Kidney capillary endothelial cell (primary cell): ENCODE data around the gene LYPD5.
"Not testable (repeated sequence)": the region's sequence is repeated elsewhere in the genome, so short reads cannot be mapped to it uniquely, and the experiment has no call there.

Experiments used
- DNase-seq: peaks from one replicate; pipeline ENCODE4 v3.0.0-alpha.2; 2018; ENCODE audit warnings: low spot score

LYPD5 gene

DNA sequence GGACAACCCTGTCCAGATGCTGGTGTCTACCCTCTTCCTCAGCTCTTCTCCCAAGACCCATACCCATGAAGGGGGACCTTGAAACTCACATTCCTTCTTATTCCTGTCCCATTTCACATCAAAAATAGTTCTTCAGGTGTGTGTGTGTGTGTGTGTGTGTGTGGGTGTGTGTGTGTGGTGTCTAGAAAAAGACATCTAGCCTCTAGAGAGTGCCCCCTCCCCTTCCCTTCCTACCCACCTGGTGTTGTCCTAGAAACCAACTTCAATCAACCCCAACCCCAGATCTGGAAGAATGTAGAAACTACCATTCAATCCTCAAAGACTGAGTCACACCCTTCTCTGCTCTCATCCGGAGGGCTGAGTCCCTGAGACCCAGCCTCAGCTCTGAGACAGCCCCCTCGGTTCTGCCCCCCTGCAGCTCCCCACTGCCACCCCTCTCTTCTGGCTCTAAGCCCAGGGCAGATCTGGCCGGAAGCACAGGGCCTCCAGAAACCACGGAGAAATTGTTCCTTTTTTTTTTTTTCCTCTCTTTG, 25.0 kb downstream of the LYPD5 start:
- DNase-seq, result no peak

DNA sequence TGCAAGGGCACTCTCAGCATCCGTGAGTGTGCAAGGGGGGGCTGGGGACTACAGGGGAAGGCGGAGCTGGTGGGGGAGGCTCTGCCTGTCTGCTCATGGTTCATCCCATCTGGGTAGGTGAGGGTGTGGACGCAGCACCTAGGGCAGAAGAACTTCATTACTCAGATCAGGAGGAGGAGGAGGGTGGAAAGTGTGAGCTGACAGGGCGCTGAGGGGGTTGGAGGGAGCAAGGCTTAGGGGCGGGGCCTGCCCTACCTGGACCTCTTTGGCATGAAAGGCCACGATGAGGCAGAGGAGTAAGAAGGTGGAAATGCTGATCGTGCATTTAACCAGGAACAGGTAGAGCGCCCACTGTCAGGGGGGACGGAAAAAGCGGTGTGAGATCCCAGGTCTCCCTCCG, 26.0 kb downstream of the LYPD5 start:
- no peak for DNase-seq

DNA sequence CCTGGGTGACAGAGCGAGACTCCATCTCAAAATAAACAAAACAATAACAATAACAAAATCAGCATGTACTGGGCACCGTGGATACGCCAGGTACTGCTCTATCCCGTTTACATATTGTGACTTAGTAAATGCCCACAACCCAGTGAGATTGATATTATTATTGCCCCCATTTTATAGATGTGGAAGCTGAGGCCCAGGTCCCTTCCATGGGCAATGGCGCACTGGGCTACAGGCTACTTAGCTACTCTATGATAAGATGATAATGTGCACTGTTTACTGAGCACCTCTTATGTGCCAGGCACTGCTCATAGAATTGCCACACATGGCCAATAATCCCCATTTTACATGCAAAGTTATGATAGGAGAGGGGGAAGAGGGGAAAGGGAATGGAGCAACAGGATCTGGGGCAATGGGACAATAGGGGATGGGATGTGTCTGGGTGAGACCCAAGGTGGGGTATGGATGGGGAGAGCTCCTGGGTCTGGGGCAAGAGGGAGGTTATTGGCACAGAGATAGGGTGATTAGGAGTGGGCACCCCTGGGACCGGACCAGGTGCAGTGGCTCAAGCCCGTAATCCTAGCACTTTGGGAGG, 26.9 kb downstream of the LYPD5 start:
- no peak for DNase-seq

DNA sequence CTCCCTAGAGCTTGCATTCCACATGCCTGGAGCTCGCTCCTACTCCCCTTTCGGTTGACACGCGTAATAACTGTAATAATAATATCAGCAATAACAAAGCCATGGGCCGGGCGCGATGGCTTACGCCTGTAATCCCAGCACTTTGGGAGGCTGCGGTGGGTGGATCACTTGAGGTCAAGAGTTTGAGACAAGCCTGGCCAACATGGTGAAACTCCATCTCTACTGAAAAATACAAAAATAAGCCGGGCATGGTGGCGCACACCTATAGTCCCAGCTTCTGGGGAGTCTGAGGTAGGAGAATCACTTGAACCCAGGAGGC, 27.3 kb downstream of the LYPD5 start:
- DNase-seq, result not testable (repeated sequence)

DNA sequence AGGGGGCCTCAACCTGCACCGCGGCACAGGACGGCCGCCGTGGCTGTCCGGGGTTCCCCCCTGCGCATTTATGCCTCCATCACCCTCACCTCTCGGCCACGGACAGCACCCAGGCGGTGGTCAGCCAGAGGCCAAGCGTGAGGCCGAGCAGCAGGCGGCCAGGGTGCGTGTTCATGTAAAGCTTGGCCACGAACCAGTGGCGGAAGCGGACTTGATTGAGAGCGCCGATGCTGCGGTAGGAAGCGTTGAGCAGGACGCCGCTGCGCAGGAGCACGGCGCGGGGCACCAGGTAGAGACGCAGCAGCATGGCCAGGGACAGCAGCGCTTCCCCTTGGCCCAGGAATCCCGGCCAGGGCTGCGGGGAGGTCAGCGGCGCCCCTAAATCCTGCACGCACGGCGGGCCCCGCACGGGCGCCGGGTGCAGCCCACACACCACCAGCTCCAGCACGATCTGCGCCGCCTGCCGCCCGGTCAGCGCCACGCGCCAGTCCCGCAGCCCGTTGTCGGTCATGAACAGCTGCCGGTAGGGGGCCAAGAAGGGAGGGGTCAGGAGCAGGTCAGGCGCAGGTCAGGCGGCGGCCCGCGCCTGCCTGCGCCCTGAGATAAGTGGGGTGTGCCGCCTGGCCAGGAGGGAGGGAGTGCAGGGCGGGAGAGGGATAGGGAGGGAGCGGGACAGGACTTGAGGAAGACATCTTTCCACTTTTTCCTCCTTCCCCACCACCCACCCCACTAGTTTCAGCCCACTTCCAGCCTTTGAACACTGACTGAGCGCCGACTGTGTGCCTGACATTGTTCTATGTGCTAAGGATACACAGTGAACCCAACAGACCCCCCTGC, 27.9 kb downstream of the LYPD5 start:
- peak; percentile 59 for DNase-seq

DNA sequence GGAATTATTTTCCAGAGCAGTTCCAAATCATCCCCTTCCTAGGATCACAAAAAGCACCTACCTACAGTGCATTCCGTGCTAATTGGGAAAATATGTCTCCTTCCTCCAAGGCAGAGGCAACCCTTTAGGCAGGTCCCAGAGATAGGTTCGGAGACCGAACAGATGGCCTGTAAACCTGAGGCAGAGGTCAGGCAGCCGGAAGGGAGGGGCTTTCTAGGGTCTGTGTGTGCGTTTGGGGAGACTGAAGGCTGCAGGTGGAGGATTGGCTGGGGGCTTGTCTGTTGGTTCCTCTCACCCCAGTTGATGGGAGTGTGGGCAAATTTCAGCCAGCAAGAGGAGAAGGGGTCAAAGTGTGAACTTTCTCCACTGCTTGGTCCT, 28.5 kb downstream of the LYPD5 start:
- DNase-seq, result no peak

DNA sequence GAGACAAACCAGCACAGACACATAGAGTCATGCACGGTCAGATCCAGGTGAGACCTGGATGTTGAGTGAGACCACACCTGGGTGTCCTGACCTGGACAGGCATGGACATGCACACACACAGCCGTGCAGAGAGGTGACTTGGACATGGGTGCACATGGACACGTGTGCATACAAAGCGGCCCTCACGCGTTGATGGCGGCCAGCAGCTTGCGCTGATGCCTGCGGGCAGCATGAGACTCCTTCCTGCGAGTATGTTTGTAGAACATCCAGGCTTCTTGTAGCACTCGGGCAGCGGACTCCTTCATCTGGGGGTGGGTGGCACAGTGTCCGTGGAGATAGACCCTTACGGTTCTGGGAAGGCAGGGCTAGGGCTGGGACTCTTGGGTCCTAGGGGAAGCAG, 33.0 kb downstream of the LYPD5 start:
- DNase-seq, result no peak

DNA sequence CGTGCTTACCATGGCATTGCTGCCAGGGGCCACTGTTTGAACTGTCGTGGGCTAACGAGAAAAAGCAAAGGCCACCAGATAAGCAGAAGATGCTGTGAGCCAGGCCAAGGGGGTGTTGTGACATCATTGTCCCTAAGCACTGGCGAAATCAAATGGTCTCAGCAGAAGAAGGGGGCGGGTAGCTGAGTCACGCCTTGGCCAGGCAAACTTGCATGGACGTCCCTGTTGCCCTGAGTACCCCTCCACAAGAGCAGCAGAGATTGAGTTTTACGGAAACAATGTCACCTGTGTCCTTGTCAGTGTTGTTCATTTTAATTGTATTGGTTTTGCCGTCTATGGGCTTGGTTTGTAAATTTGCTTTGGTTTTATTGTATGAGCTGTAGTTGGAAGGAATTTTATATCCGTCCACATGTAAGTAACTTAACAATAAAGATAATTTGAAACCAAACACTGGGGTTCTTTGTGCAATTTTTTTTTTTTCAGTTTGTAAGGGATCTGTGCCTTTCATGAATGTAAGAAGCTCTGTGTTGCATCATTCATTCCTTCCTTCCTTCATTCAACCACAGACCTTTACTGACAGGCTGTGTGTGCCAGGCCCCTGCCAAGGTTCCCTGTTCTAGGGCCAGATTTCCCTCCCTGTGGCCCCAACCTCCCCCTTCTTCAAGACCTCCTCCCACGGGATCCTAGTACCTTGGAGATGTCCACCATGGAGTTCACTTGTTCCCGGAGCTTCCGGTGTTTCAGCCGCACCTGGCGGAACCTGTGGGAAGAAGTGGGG, 33.8 kb downstream of the LYPD5 start:
- no peak for DNase-seq

DNA sequence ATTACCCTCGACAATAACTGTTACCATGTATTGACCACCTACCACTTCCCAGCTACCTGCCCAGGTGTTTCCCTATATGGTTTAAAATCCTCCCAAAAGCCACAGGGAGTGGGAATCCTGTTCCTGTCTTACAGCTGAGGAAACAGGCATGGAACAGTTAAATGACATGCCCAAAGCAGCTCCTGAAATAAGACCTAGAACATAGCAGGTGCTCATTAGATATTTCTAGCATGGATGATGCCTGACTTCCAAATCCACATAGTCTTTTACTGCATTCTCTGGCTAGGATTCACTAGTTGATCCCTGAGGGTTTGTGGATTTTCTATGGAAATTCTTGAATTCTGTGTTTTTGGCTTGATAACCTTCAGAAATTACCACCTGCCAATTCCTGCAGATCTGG, 34.4 kb downstream of the LYPD5 start:
- no peak for DNase-seq

DNA sequence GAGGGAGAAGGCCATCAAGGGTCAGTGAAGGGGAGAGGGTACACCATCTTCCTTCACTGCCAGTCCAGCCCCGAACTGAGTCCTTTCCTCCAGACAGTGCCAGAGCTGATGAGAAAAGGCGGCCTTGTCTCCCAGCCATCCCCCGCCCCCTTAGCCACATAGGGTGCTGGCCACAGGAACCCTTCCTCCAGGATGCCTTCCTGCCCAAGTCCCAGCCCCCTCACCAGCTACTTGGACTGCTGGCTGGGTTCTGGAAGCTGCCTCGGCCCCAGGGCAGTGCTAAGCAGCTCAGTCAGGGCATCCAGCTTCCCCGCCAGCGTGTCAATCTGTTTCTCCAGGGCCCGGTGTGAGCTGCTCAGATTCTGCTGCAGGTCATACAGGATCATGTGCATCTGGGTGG, 34.9 kb downstream of the LYPD5 start:
- DNase-seq, result no peak

DNA sequence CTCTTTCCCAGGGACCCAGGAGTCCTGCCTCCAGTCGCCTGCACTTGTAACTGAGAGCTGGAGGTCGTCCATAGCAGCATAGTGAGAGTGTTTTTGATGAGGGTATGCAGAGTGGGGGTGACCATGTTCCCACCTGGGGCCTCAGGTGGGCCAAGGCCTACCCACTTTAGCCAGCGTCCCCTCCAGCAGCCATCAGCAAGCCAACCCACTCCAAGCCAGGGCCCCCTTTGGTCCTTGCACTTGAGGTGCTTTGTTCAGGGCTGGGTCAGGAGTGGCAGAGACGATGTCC, 35.5 kb downstream of the LYPD5 start:
- no peak for DNase-seq

DNA sequence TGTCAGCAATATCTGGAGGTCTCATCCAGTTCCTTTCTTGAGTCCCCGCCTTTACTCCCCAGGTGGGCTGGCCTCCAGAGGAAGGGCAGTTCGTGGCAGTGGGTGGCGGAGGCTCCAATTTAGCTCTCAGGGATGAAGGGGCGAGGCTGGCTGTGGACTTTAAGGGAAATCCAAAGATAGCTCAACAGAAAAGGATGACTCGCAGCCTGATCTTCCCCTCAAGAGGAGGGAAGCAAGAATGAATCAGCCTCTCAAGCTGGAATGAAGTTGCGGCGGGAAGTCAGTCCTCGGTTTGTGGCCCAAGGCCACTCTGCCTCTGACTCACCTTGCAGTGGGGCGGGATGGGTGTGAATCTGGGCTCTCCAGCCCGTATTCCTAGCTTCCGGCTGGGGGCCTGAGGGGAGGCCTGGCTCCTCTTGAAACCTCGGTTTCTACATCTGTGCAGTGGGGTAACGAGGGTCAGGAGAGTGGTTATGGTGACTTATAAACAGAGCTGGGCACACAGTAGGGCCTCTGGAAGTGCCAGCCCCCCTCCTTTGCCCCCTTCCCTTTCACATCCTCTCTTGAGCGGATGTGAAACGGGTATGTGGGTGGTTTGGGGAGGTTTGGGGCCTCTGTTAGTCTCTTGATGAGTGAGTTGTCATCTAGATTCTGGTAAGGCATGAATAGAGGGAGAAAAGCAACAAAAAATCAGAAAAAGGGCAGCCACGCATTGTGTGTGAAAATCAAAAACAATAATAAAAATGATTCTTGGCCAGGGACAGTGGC, 37.0 kb downstream of the LYPD5 start:
- peak; percentile 96 for DNase-seq

DNA sequence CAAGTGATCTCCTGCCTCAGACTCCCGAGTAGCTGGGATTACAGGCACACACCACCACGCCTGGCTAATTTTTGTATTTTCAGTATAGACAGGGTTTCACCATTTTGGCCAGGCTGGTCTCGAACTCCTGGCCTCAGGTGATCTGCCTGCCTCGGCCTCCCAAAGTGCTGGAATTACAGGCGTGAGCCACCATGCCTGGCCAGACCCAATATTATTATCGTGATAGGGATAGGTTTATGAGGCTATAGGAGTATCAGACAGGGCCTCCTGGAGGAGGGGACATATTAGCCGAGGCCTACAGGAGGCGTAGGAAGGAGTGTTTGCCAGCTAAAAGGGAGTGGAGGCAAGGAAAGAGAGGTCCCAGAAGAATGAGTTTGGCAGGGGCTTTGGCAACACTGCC, 37.6 kb downstream of the LYPD5 start:
- not testable (repeated sequence) for DNase-seq

DNA sequence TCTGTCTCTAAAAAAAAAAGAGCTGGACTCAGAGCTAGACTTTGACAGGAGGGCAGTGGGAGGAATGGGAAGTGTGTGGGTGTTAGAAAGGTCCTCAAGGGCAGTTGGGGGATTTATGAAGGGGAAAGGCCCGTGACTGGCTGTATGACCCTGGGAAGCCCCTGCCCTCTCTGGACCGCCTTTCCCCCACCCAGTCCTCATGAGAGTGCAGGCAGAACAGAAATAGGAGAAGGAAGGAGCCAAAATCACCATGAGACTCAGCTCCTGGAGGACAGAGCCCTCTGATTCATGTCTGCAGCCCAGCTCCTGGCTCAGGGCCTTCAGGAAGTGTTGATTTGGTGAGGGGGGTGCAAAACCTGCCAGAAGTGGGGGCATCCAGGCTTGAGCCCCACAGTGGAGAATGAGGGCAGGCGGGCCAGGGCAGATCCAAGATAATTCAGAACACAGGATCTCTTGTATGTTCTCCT, 38.7 kb downstream of the LYPD5 start:
- no peak for DNase-seq

DNA sequence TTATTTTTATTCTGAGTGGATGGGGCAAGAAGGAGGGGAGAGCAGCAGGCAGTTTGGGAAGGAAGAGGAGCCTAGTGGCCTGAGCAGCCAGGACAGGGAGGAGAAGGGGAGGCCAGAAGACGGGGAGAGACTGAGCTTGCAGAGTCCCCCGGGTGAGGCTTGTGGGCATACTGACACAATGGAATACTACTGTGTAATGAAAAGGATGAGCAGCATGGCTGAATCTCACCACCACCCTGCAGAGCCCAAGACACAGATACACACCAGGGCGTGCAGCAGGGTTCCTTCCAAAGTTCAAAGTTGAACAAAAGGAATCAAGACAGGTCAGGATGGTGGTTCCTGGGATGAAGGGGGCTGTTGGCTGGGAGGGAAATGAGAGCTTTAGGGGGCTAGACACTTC, 39.4 kb downstream of the LYPD5 start:
- no peak for DNase-seq

DNA sequence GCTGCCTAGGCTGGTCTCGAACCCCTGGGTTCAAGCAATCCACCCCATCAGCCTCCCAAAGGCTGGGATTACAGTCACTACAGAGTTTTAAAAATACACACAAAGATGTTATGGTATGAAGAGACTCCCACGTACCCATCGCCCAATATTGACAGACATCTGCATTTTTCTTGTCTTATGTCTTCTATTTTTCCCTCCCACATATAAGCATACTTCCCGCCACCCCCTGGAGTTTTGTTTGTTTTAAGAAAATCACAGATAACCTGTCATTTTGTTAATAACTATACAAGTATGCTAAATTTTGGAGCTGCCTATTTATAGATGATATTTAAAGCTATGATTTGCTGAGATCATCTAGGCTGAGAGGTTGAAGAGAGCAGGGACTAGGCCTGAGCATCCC, 41.3 kb downstream of the LYPD5 start:
- DNase-seq, result no peak

DNA sequence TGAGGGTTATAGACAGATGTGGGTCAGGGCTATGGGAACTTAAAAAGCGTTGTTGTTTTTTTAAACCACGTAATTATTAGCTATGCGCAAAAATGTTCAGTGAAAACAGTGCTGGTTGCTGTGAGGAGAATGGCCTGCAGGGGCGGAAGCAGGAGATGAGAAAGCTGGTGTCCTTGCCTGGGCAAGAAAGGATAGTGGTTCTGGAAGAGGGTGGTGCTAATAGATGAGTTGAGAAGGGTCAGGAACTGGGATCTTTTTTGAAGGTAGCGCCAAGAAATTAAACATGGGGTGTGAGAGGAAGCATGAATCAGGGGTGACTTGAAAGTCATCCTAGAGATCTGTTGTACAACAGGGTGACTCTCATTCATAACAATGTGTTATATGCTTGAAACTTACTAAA, 42.7 kb downstream of the LYPD5 start:
- no peak for DNase-seq

DNA sequence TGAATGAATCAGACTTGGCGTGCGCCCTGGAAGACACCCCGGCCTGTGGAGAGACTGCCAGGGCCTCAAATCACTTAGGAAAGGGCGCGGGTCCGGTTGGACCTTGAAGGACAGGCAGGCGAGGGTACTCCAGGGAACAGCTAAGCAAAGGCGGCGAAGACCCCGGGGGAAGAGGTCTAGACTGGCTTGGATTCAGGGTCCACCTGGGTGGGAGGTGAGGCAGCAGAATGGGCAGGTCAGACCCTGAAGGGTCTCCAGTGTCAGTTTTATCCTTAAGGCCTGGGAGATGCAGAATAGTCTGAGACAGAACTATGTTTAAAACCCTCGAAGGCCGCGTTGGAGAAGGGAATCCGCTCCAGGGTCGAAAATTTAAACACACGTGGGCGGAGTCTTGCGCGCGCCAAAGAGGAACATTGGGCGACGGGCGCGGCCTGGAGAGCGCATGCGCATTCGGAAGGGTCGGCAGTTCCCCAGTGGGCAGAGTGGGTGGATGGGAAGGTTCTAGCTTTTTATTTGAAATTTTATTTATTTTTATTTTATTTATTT, 46.9 kb downstream of the LYPD5 start:
- peak; percentile 74 for DNase-seq

DNA sequence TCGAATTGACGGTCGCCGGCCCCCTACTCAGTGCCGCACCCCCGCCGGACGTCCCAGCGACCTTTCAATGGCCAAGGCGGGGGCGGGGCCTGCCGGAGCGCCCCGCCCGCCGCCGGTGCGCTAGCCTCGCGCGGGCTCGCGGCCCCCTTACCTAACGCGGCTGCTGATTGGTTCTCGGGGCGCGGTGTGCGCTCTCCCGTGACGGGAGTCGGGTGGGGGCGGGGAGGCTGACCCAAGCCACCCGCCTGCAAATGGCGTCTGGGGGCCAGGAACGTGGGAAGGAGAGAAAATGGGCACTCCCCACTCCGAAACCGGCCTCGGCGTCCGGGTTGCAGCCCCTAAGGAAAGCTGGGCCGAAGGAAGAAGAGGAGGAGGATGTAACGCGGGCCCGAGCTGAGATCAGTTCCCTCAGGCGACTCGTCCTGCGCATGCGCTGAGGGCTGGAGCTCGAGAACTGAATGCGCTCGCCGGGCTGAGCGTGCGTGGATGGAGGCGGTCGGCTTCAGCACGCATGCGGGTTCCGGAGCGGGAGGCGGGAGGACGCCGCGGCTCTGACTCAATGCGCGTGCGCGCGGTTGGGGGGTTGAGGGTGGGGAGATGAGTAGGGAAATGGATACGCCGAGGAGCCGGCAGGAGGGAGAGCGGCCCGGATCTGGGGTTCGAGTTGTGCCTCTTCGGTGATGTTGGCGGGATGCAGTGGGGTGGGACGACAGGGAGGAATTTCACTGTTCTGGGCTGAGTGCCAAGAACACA, 47.6 kb downstream of the LYPD5 start, which contains the start of gene SMG9:
SMG9 (minus strand) TSS at position 460 of the 753 bp plus-strand sequence. CDS start 4,221 bp downstream, outside the sequence.
- peak; percentile 94 for DNase-seq

DNA sequence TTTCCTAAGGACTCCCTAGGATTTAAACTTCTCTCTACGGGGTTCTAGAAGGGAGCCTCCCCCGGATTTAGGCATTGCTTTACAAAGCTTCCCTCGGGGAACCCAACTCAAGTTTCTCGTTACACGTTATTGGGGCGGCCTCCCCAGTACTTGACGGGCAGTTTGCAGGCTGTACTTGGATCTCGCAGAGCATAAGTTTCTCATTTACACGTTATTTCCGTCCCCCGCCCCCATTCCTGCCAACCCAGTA, 48.1 kb downstream of the LYPD5 start:
- no peak for DNase-seq

DNA sequence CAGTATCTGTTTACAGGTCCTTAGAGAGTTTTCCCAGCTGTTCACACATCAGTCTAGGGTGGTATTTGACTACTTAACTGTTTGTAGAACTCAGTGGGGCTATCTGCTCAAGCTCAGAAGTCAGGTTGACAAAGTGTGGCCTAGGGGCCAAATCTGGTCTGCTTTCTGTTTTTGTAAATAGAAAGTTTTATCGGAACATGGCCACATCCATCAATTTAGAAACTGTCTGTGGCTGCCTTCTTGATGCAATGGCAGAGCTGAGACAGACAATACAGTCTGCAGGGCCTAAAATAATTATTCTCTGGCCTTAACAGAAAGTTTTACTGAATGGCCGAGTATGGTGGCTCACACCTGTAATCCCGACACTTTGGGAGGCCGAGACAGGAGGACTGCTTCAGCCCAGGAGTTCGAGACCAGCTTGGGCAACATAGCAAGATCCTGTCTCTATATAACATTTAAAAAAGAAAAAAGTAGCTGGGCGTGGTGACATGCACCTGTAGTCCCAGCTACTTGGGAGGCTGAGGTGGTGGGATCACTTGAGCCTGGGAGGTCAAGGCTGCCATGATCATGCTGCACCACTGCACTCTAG, 49.9 kb downstream of the LYPD5 start:
- DNase-seq, result no peak
